NB4 (cell line): ENCODE results near the gene NATD1.

ENCODE experiments used
- DNase-seq: peaks from one replicate; pipeline ENCODE4 v3.0.0; 2010; ENCODE audit warnings: low read depth
- H3K4me3 ChIP-seq: one replicate; pipeline ENCODE4 v1.5.1; 2011; ENCODE audit warnings: mild to moderate bottlenecking, low read depth, low read length, moderate library complexity
- CTCF ChIP-seq: IDR thresholded peaks from one replicate; pipeline ENCODE4 v1.5.1; 2012; ENCODE audit warnings: low read depth, low read length
- MAX ChIP-seq: IDR thresholded peaks from 2 replicates; pipeline ENCODE4 v1.6.1; 2011; ENCODE audit warnings: low read depth, low read length
- MYC ChIP-seq: IDR thresholded peaks from 2 replicates; pipeline ENCODE4 v1.6.1; 2011; ENCODE audit warnings: low read depth, low read length
- POLR2A ChIP-seq: IDR thresholded peaks from 2 replicates; pipeline ENCODE4 v1.6.1; 2011; ENCODE audit warnings: mild to moderate bottlenecking; ENCODE audit not compliant: insufficient read length; ENCODE audit errors: extremely low read depth

NATD1 gene

GRCh38 chr17:21298056-21298982 lies 45.1 kb upstream of the NATD1 start:
- TF ChIP-seq MAX, result no peak
- DNase-seq, result peak; percentile 19
- no peak overlapping the region for H3K4me3 ChIP-seq

- H3K4me3 ChIP-seq, result no peak overlapping the region
- TF ChIP-seq CTCF, result no peak
- no peak for TF ChIP-seq MYC
- TF ChIP-seq MAX, result no peak
- no peak for TF ChIP-seq POLR2A
- DNase-seq, result no peak
Observed at GRCh38 chr17:21297597-21297996, 44.4 kb upstream of the NATD1 start.

GRCh38 chr17:21297026-21297520 lies 43.9 kb upstream of the NATD1 start:
- no peak for TF ChIP-seq CTCF
- TF ChIP-seq MAX, result no peak
- TF ChIP-seq POLR2A, result no peak
- TF ChIP-seq MYC, result no peak
- no peak overlapping the region for H3K4me3 ChIP-seq
- no peak for DNase-seq

GRCh38 chr17:21296097-21297025 lies 43.2 kb upstream of the NATD1 start:
- no peak for TF ChIP-seq CTCF

GRCh38 chr17:21295036-21295952 lies 42.1 kb upstream of the NATD1 start:
- peak; percentile 8 for DNase-seq
- no peak overlapping the region for H3K4me3 ChIP-seq
- TF ChIP-seq POLR2A, result no peak
- no peak for TF ChIP-seq MAX
- TF ChIP-seq CTCF, result no peak
- TF ChIP-seq MYC, result no peak

More at GRCh38 chr17:21296097-21297025, 43.2 kb upstream of the NATD1 start:
- no peak overlapping the region for H3K4me3 ChIP-seq
- peak; percentile 27 for DNase-seq
